Suprapubic skin (tissue), 4 donors: ENCODE measurements around the gene GLIS1. TPM values are rescaled to one million over a fixed set of nuclear protein-coding genes. Genes with fewer than 3 reads are reported as not detected.

Source experiments
- DNase-seq, 2 donors: peaks; one replicate each; pipeline ENCODE4 v3.0.0-alpha.2; 2019; ENCODE audit warnings: low spot score in 2 of 2
- H3K27ac ChIP-seq: fragments of 200-600 bp; sonication (generic); one replicate; pipeline ENCODE4 v1.5.1; 2019
- H3K27me3 ChIP-seq: fragments of 200-600 bp; sonication (generic); one replicate; pipeline ENCODE4 v1.5.1; 2019
- H3K36me3 ChIP-seq: fragments of 200-600 bp; sonication (generic); one replicate; pipeline ENCODE4 v1.5.1; 2019
- H3K4me1 ChIP-seq: fragments of 200-600 bp; sonication (generic); one replicate; pipeline ENCODE4 v1.5.1; 2019
- H3K4me3 ChIP-seq: fragments of 200-600 bp; sonication (generic); one replicate; pipeline ENCODE4 v1.5.1; 2019; ENCODE audit warnings: mild to moderate bottlenecking
- H3K9me3 ChIP-seq: fragments of 200-600 bp; sonication (generic); one replicate; pipeline ENCODE4 v1.5.1; 2019
- CTCF ChIP-seq, 2 donors: fragments of 200-600 bp in 1 of 2; fragments of 450-650 bp in 1 of 2; sonication (generic) in 1 of 2; IDR thresholded peaks; one replicate each; pipeline ENCODE4 v1.5.1; 2016 to 2019; ENCODE audit warnings: antibody characterized with exemption in 2 of 2, mild to moderate bottlenecking in 1 of 2, moderate library complexity in 1 of 2
- EP300 ChIP-seq: sonication (generic); formaldehyde crosslinking; IDR thresholded peaks from one replicate; pipeline ENCODE4 v1.6.1; 2017; ENCODE audit warnings: antibody characterized with exemption
- POLR2A ChIP-seq, 2 donors: fragments of 450-650 bp; IDR thresholded peaks; one replicate each; pipeline ENCODE4 v1.6.1; 2017; ENCODE audit warnings: antibody characterized with exemption in 2 of 2, mild to moderate bottlenecking in 2 of 2, moderate library complexity in 2 of 2
- POLR2AphosphoS5 ChIP-seq, 3 donors: sonication (generic); formaldehyde crosslinking; IDR thresholded peaks; one replicate each; pipeline ENCODE4 v1.6.1; 2017; ENCODE audit warnings: antibody characterized with exemption in 3 of 3
- WGBS: methylation state at CpG from one replicate; pipeline ENCODE4 v1.1.5; 2018; 5-methylcytosine and 5-hydroxymethylcytosine counted together
- total RNA-seq, 4 donors: library from RNA; depleted of rRNA; stranded (reverse); fragments of >200 nt; gene quantifications; one replicate each; pipeline ENCODE4 v1.1.0, GENCODE V29; 2016

The GLIS1 gene
- total RNA-seq, 4 donors from 2014 or later, result 0.34 to 1.5 (median 0.59) TPM

GRCh38 chr1:53505891-53506290 is 233.1 kb downstream of the GLIS1 start:
- Histone ChIP-seq H3K36me3 (no peaks in the 10 kb centered on the region), H3K27me3 (peaks cover 7% of the 10 kb centered on the region), H3K9me3 (no peaks in the 10 kb centered on the region), H3K4me1 (peaks cover 7% of the 10 kb centered on the region), H3K27ac (no peak overlapping the region), H3K4me3 (no peak overlapping the region)
- TF ChIP-seq EP300 (no peak), POLR2A (IDR thresholded peaks at IDR 0.05) (no peak), CTCF (IDR thresholded peaks at IDR 0.05) (no peak), POLR2AphosphoS5 (IDR thresholded peaks at IDR 0.05) (no peak)
- WGBS, result 78% methylated on average over 5 of the region's 13 CpGs
- no peak for DNase-seq

- DNase-seq, result no peak
- TF ChIP-seq POLR2A (IDR thresholded peaks at IDR 0.05), result no peak
- TF ChIP-seq CTCF (IDR thresholded peaks at IDR 0.05), result no peak
- TF ChIP-seq POLR2AphosphoS5 (IDR thresholded peaks at IDR 0.05), result no peak
- no peak for TF ChIP-seq EP300
- WGBS, result 62% methylated on average over 8 of the region's 9 CpGs
Observed at GRCh38 chr1:53505401-53505800, 233.6 kb downstream of the GLIS1 start.

GRCh38 chr1:53504901-53505300 is 234.1 kb downstream of the GLIS1 start:
- 89% methylated on average over 3 of the region's 9 CpGs for WGBS
- no peak overlapping the region for H3K27ac ChIP-seq
- peaks cover 7% of the 10 kb centered on the region for H3K4me1 ChIP-seq
- no peaks in the 10 kb centered on the region for H3K9me3 ChIP-seq
- H3K36me3 ChIP-seq, result no peaks in the 10 kb centered on the region
- TF ChIP-seq CTCF (IDR thresholded peaks at IDR 0.05) (no peak), POLR2A (IDR thresholded peaks at IDR 0.05) (no peak), POLR2AphosphoS5 (IDR thresholded peaks at IDR 0.05) (no peak), EP300 (no peak)
- H3K27me3 ChIP-seq, result peaks cover 8% of the 10 kb centered on the region
- no peak overlapping the region for H3K4me3 ChIP-seq
- DNase-seq, result no peak

More at GRCh38 chr1:53505401-53505800, 233.6 kb downstream of the GLIS1 start:
- Histone ChIP-seq H3K9me3 (no peaks in the 10 kb centered on the region), H3K27me3 (peaks cover 7% of the 10 kb centered on the region), H3K36me3 (no peaks in the 10 kb centered on the region), H3K27ac (no peak overlapping the region), H3K4me3 (no peak overlapping the region), H3K4me1 (peaks cover 7% of the 10 kb centered on the region)

- Histone ChIP-seq H3K36me3 (no peaks in the 10 kb centered on the region), H3K27ac (no peak overlapping the region), H3K27me3 (peaks cover 10% of the 10 kb centered on the region), H3K9me3 (no peaks in the 10 kb centered on the region), H3K4me3 (no peak overlapping the region), H3K4me1 (no peaks in the 10 kb centered on the region)
- WGBS, result 78% methylated on average over 22 of the region's 27 CpGs
- TF ChIP-seq EP300 (no peak), CTCF (IDR thresholded peaks at IDR 0.05) (no peak), POLR2AphosphoS5 (IDR thresholded peaks at IDR 0.05) (no peak), POLR2A (IDR thresholded peaks at IDR 0.05) (no peak)
- DNase-seq, result no peak
Observed at GRCh38 chr1:53503433-53504217, 235.3 kb downstream of the GLIS1 start.

GRCh38 chr1:53502641-53503432 is 236.1 kb downstream of the GLIS1 start:
- TF ChIP-seq CTCF (IDR thresholded peaks at IDR 0.05), result no peak
- no peak for TF ChIP-seq POLR2A (IDR thresholded peaks at IDR 0.05)
- no peak for TF ChIP-seq POLR2AphosphoS5 (IDR thresholded peaks at IDR 0.05)
- TF ChIP-seq EP300, result no peak
- H3K9me3 ChIP-seq, result no peaks in the 10 kb centered on the region
- no peak overlapping the region for H3K27ac ChIP-seq
- no peaks in the 10 kb centered on the region for H3K36me3 ChIP-seq
- 73% methylated on average over 6 of the region's 7 CpGs for WGBS
- H3K27me3 ChIP-seq, result peaks cover 10% of the 10 kb centered on the region
- H3K4me1 ChIP-seq, result no peaks in the 10 kb centered on the region
- no peak overlapping the region for H3K4me3 ChIP-seq
- DNase-seq, result no peak
